ENCODE results near the gene OBI1.

Gene OBI1

DNA sequence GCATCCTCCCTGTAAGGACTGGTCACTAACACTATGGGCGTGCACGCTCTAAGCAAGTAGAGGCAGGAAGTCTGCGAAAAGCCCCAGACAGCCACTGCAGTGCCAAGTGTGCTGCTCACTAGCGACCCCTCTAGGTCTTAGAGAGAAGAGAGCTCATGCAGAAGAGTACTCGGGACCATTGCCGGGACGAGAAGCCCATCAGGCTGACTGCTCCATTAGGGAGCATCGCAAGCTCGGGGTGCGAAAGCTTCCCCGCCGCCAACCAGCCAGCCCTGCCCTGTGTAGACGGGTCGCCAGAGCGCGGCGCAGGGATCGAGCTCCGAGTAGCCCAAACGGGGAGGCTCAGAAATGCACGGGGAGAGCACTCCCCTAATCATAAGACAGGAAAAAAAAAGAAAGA lies 72.2 kb downstream of the OBI1 start:
- peak; percentile 19 for DNase-seq

DNA sequence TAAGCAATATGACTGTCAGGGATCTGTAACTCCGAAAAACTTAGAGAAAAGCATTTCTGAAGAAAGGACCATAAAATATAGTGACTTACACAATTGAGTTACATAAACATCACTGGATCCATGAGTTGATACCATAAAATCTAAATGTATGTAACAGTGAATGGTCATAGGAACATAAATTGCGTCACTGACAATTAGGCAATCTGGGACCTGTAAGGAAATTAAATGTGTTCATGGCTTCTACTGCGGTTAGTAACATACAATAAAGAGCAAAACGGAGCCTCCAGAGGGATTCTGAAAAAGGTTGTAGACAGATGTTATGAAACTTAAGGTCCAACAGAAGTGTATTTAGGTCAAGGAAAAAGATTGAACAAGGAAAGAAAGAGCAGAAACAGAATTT lies 82.7 kb downstream of the OBI1 start:
- DNase-seq, result no peak

DNA sequence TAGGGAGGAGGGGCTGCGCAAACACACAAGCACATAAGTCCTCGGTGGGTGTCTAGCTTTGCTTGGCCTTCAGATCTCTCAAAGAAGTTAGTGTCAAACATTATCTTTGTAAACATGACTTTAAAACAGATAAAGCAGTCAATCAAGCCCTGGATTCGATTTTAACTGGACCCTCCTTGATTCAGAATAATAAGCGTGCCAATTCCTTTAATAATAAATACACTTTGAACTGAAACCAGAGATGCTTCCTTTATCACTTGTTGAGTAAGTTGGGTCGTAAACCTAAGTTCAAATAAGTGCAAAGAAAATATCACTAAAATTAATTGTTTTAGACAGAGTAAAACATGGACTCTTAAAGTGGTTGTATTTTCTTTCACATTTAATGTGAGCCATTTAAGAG lies 86.5 kb downstream of the OBI1 start:
- no peak for DNase-seq

DNA sequence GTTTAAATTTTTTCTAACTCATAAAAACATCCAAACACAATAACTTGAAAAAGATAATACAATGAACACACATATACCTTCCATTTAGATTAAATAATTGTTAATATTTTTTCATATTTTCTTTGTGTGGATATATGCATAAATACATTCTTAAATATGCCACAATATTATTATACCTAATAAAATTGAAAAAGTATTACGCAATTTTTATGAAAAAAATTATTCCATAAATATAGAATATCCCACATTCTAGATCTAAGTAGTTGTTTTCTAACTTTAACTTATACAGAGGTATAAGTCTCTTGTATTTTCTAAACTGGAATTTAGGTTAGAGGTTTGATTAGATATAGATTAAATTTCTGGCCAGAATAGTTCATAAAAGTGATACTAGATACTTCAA lies 89.9 kb downstream of the OBI1 start:
- DNase-seq, result no peak

DNA sequence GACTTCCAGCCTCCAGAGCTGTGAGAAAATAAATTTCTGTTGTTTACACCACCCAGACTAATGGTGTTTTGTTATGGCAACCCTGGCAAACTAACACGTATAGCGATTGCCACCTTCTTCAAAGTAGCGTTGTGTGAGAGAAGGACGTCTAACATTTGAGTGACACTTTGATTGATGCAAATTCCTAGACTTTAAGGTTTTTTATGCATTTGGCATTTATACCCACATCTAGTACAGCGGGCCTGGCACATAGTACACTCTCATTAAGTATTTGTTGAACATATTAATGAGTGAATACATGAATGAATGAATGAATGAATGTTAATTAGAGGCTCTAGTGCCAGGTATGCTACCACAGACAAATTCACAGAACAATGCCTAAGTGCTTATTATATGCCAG lies 92.3 kb downstream of the OBI1 start:
- DNase-seq, result no peak
